NCI-H510A treated with DMSO at 0.1 percent for 48 hours (cell line): ENCODE data around the gene CAMTA1.

Experiments used
- DNase-seq: peaks from one replicate; lab custom pipeline; 2025; lab: John Stamatoyannopoulos, UW

Gene CAMTA1

GRCh38 chr1:6850537-6850936, 65.3 kb downstream of the CAMTA1 start:
- DNase-seq = no peak

- DNase-seq = no peak
These were observed 67.1 kb downstream of the CAMTA1 start for GRCh38 chr1:6852136-6852890.

GRCh38 chr1:6854166-6854565, 68.9 kb downstream of the CAMTA1 start:
- no peak for DNase-seq

- DNase-seq = no peak
These were observed 72.6 kb downstream of the CAMTA1 start for GRCh38 chr1:6857831-6858230.

- no peak for DNase-seq
These were observed 73.3 kb downstream of the CAMTA1 start for GRCh38 chr1:6858596-6858995.

- DNase-seq = peak; percentile 94
These were observed 74.4 kb downstream of the CAMTA1 start for GRCh38 chr1:6859415-6860343.

GRCh38 chr1:6860401-6860800, 75.1 kb downstream of the CAMTA1 start:
- DNase-seq = no peak

GRCh38 chr1:6861075-6861724, 75.9 kb downstream of the CAMTA1 start:
- DNase-seq = no peak

GRCh38 chr1:6862906-6863305, 77.7 kb downstream of the CAMTA1 start:
- DNase-seq = no peak

GRCh38 chr1:6864166-6864565, 78.9 kb downstream of the CAMTA1 start:
- no peak for DNase-seq

GRCh38 chr1:6866825-6867224, 81.6 kb downstream of the CAMTA1 start:
- DNase-seq = no peak

GRCh38 chr1:6867321-6867720, 82.1 kb downstream of the CAMTA1 start:
- no peak for DNase-seq

GRCh38 chr1:6867729-6868659, 82.7 kb downstream of the CAMTA1 start:
- no peak for DNase-seq

- no peak for DNase-seq
These were observed 83.6 kb downstream of the CAMTA1 start for GRCh38 chr1:6868660-6869380.

- DNase-seq = no peak
These were observed 84.3 kb downstream of the CAMTA1 start for GRCh38 chr1:6869545-6869944.

- DNase-seq = no peak
These were observed 84.8 kb downstream of the CAMTA1 start for GRCh38 chr1:6870086-6870485.

GRCh38 chr1:6870571-6870970, 85.3 kb downstream of the CAMTA1 start:
- no peak for DNase-seq

GRCh38 chr1:6871300-6871972, 86.2 kb downstream of the CAMTA1 start:
- DNase-seq = no peak

GRCh38 chr1:6872573-6873261, 87.5 kb downstream of the CAMTA1 start:
- no peak for DNase-seq
